Endothelial cell of umbilical vein (primary cell): ENCODE measurements around the gene LYRM4.
A peak's percentile ranks its signal among the peaks of the same experiment; 100 is the strongest.

Experiments
- CTCF ChIP-seq, 2 donors: IDR thresholded peaks; 1 replicate in 1 of 2; 2 replicates in 1 of 2; pipeline ENCODE4 v1.5.1; 2011; ENCODE audit warnings: low read length in 2 of 2, mild to moderate bottlenecking in 2 of 2, moderate library complexity in 2 of 2, control low read depth in 1 of 2, inconsistent platforms in 1 of 2, low read depth in 1 of 2; ENCODE audit not compliant: insufficient read depth in 1 of 2; ENCODE audit errors: extremely low read depth in 1 of 2
- EZH2 ChIP-seq: IDR thresholded peaks from 2 replicates; pipeline ENCODE4 v1.6.1; 2012; ENCODE audit warnings: borderline replicate concordance, low read depth, mild to moderate bottlenecking, moderate library complexity, low read length, inconsistent platforms; ENCODE audit not compliant: severe bottlenecking
- JUN ChIP-seq: IDR thresholded peaks from 2 replicates; pipeline ENCODE4 v1.6.1; 2011; ENCODE audit warnings: borderline replicate concordance, low read depth; ENCODE audit not compliant: insufficient read length, insufficient read depth
- MAX ChIP-seq: IDR thresholded peaks from 2 replicates; pipeline ENCODE4 v1.6.1; 2011; ENCODE audit not compliant: insufficient read depth, insufficient read length
- POLR2A ChIP-seq: IDR thresholded peaks from 2 replicates; pipeline ENCODE4 v1.6.1; 2012; ENCODE audit warnings: low read depth, mild to moderate bottlenecking, control low read depth, low read length
- POLR2AphosphoS5 ChIP-seq: IDR thresholded peaks from 2 replicates; pipeline ENCODE4 v1.6.1; 2012; ENCODE audit warnings: low read depth, mild to moderate bottlenecking, control low read depth, low read length, moderate library complexity; ENCODE audit not compliant: insufficient read depth

- no peak for TF ChIP-seq POLR2AphosphoS5
- TF ChIP-seq CTCF (IDR thresholded peaks at IDR 0.05; ENCODE audit: extremely low read depth in 1 of 2, insufficient read depth in 1 of 2, low read depth in 1 of 2, low read length in 2 of 2), result peak; percentile 18 to 56
- TF ChIP-seq POLR2A, result no peak
- no peak for TF ChIP-seq EZH2
- no peak for TF ChIP-seq MAX
- no peak for TF ChIP-seq JUN
These were observed 42.4 kb upstream of the LYRM4 start for GRCh38 chr6:5302995-5303622.
